ENCODE results near the gene SEC61G. TPM values are rescaled to one million over a fixed set of nuclear protein-coding genes. Genes with fewer than 3 reads are reported as not detected.

SEC61G gene
- total RNA-seq, 2 donors from 2014 or later: 66.4 to 67.5 TPM

DNA sequence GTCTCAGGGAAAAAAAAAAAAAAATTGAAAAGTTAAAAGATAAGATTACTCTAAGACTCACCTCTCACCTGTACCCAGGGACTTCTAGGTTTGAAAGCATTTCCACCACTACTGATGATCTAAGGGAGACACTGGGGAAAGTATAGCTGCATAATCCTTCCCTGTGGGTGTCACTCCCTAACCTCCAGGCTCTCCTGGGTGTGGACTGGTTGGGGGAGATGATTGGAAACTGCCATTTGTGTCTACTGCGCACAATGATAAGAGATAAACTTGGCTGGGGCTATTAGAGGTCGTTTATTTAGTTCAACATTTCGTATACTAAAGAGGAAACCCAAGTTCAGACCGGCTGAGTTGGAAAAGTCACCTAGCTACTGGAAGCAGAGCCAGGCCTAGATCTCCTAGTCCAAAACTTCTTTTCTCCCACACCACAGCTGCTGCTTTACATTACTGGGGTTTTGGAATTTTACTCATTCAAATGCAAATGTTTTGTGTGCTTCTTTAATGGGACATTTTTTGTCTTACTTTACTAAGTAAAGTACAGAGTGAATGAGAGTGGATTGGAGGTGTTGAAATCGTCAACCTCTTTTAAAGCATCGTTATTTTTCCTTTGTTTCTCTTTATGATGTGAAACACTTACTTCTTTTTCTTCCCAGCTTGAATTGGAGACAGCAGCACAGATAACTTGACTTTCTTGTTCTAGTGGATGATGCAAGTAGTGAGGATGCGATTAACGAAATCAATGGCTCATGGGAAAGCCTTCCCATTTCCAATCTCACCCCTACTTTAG is 22.3 kb upstream of the SEC61G start:
- ATAC-seq: no peak

DNA sequence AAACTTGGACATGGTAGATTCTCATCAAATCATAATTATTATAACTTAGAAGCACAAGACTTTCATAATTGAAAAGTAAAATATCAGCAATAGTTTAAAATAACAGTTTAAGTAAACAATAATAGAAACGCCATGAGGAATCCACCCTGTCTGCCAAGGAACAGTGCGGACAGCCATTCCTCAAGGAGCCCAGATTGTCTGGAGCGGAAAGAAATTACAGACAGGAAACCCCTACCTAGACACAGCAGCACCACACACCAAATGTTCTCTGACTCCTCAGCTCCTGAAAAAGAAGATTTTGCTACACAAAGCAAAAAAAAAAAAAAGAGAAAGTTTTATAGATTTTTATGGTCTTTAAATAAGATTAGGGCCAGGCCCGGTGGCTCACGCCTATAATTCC is 21.5 kb upstream of the SEC61G start:
- peaks cover 2% of the 10 kb centered on the region for H3K4me1 Mint-ChIP-seq
- H3K27me3 Mint-ChIP-seq: peaks cover 33% of the 10 kb centered on the region

More for the DNA sequence above, 22.3 kb upstream of the SEC61G start:
- peaks cover 2% of the 10 kb centered on the region for H3K4me1 Mint-ChIP-seq
- peaks cover 12% of the 10 kb centered on the region for H3K36me3 Mint-ChIP-seq (ENCODE audit: low read depth)
- no peak overlapping the region for H3K27ac Mint-ChIP-seq
- H3K4me3 Mint-ChIP-seq: no peak overlapping the region
- no peak for DNase-seq
- H3K27me3 Mint-ChIP-seq: peaks cover 40% of the 10 kb centered on the region
- H3K9me3 ChIP-seq (ENCODE audit: control insufficient read depth, low read length, poor library complexity, severe bottlenecking): peaks cover 3% of the 10 kb centered on the region

DNA sequence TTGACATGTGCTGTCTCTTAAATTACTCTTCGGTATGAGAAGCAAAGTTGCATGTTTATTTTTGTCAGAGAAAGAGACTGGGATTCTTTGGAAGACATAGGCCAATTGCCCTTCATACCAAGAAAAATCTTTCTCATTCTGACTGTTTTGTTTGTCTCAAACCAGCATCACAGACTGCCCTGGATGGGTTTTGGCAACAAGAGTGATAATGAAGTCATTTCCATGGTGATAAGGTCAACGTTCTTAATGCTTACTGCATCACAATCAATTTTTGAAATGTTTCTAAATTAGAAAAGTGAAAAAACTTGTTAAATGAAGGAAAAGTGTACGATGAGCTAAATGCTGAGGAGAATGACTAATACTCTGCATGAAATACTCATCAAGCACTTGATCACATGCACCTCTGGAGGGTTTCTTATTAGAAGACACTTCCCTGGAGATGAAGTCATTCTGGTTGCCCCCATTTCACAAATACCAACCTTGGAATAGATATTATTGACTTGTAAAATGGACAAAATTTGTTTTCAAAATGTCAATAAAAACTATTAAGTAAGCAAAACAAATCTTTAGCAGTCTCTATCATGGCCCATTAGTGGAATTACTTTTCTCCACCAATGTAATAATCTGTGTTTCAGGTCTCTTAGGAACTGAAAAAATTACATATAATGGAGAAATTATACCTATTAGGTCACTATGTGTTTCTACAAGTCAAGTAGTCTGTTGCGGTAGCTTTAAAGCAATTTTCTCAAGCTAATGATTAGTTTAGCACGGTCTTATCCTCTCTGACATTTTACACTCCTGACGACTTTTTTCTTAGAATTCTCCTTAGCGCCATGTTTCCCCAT is 19.9 kb upstream of the SEC61G start:
- H3K27ac Mint-ChIP-seq: no peak overlapping the region
- ATAC-seq (no peak), DNase-seq (no peak)
- H3K4me1 Mint-ChIP-seq: peaks cover 6% of the 10 kb centered on the region
- peaks cover 10% of the 10 kb centered on the region for H3K36me3 Mint-ChIP-seq (ENCODE audit: low read depth)
- H3K9me3 ChIP-seq (ENCODE audit: control insufficient read depth, low read length, poor library complexity, severe bottlenecking): peaks cover 3% of the 10 kb centered on the region
- no peak overlapping the region for H3K4me3 Mint-ChIP-seq
- peaks cover 27% of the 10 kb centered on the region for H3K27me3 Mint-ChIP-seq

More for the DNA sequence above, 21.5 kb upstream of the SEC61G start:
- Mint-ChIP-seq H3K36me3 (ENCODE audit: low read depth) (peaks cover 10% of the 10 kb centered on the region), H3K4me3 (no peak overlapping the region), H3K27ac (no peak overlapping the region)
- ATAC-seq: no peak
- H3K9me3 ChIP-seq (ENCODE audit: control insufficient read depth, low read length, poor library complexity, severe bottlenecking): peaks cover 3% of the 10 kb centered on the region
- DNase-seq: no peak

DNA sequence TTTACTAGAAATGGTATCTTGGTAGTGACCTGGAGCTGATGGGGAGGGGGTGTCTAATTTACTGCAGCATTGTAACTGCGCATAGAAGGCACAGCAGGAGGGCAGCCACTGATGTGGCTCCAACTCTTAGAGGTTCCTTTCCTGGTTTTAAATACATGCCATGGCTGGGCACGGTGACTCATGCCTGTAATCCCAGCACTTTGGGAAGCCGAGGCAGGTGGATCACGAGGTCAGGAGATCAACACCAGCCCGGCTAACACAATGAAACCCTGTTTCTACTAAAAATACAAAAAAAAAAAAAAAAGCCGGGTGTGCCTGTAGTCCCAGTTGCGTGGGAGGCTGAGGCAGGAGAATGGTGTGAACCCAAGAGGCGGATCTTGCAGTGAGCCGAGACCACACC is 19.2 kb upstream of the SEC61G start:
- Mint-ChIP-seq H3K4me3 (no peak overlapping the region), H3K36me3 (ENCODE audit: low read depth) (peaks cover 10% of the 10 kb centered on the region)

DNA sequence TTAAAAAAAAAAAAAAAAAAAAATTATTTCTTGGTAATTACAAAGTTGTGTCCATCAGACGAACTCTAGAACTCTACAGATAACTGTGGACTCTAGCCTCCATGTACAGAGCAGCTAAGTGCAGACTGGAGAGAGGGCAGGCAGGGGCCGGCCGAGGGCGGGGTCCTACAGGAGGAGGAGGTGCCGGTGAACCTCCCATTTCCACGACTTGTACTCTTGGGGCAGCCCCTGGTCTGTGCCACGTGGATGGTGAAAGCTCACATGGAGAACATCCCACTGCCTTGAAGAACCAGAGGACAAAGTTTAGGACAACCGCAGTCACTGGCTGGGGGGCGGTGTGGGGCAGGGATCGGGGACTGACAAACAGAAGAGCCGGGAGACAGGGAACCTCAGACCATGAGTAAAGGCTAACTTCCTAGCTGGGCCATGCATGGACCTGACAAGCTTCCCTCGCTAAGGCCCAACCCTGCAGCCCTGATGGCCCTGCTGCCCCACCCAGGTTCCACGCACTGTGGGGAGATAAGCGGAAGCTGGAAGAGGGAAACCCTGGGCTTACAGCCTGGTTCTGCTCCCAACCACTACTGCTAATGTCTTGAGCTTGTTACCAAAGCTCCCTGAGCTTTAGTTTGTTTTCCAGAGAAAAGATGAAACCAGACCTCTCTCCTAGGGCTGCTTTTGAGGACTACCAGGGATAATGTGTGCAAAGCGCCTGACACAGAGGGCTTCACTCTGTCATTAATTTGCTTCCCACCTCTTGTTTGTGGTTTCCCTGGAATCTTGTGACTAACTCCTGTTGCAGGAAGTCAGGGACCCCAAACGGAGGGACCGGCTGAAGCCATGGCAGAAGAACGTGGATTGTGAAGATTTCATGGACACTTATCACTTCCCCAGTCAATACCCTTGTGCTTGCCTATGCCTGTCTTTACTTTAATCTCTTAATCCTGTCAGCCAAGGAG is 16.1 kb upstream of the SEC61G start:
- H3K27me3 Mint-ChIP-seq: peaks cover 24% of the 10 kb centered on the region
- H3K36me3 Mint-ChIP-seq (ENCODE audit: low read depth): peaks cover 10% of the 10 kb centered on the region
- H3K27ac Mint-ChIP-seq: no peak overlapping the region

More for the DNA sequence above, 19.2 kb upstream of the SEC61G start:
- no peak for ATAC-seq
- peaks cover 6% of the 10 kb centered on the region for H3K4me1 Mint-ChIP-seq
- DNase-seq: no peak
- peaks cover 34% of the 10 kb centered on the region for H3K27me3 Mint-ChIP-seq
- H3K9me3 ChIP-seq (ENCODE audit: control insufficient read depth, low read length, poor library complexity, severe bottlenecking): peaks cover 3% of the 10 kb centered on the region
- no peak overlapping the region for H3K27ac Mint-ChIP-seq

DNA sequence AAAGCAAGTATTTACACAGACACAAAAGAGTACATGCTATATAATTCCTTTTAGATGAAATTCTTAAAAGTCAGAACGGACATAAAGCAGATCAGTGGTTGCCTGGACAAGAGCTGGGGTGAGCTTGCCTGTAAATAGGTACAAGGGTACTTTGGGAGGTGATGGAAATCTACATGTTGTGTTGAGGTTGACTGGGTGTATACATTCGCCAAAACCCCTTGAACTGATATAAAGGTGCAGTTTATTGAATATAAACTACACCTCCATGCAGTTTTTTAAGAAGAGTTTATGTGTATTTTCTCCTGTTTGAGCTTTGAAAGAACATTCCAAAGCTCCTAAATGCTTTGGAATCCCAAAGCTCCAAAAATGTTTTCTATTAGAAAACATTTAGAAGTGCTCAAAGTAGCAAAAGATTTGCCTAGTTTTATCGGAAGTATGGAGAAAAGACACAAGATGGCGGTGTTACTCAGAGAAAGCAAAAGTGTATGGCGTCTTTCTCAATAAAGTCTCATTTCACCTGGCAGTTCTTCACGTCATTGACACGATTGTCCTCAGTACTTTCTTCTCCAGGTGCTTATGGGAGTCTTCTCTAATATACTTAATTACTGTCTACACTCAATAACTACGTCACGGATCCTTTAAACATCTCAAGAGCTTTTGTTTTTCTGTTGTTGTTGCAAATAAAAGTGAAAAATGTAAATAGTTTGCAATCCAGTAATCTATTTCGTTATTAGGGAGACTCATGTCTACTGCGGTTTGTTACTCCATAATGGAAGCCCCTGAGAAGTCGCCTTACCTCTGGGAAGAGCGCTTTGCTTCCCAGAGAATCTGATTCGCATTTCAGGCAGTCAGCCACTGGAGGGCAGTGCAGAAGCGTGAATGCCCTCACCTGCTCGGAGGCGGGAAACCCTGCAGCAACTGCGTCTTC is 14.7 kb upstream of the SEC61G start:
- Mint-ChIP-seq H3K27ac (peak overlapping the region; percentile 34), H3K27me3 (peaks cover 31% of the 10 kb centered on the region), H3K4me3 (peak overlapping the region; percentile 83), H3K4me1 (peaks cover 7% of the 10 kb centered on the region), H3K36me3 (ENCODE audit: low read depth) (peaks cover 5% of the 10 kb centered on the region)
- peaks cover 3% of the 10 kb centered on the region for H3K9me3 ChIP-seq (ENCODE audit: control insufficient read depth, low read length, poor library complexity, severe bottlenecking)
- DNase-seq: peak; percentile 37 to 57 (median 46)
- peak; percentile 93 for ATAC-seq

More for the DNA sequence above, 16.1 kb upstream of the SEC61G start:
- DNase-seq (no peak), ATAC-seq (no peak)
- peaks cover 3% of the 10 kb centered on the region for H3K9me3 ChIP-seq (ENCODE audit: control insufficient read depth, low read length, poor library complexity, severe bottlenecking)
- H3K4me1 Mint-ChIP-seq: peaks cover 6% of the 10 kb centered on the region
- no peak overlapping the region for H3K4me3 Mint-ChIP-seq

DNA sequence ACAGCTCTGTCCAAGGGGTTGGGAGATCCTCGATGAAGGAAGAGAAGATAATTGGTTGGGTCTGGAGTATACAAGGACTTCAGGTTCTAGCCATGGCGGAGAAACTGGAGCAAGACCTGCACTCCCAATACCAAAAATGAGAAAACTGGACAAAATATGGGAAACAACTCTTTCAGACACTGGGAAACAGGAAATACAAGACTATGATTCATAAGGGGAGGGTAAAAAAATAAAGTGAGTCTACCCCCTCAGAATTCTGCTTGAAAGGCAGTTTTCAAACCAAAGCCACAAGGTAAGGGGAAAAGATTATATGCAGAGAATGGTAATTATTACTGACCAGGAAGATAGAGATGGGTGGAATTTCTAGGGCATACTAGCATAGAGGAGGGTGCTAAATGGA is 10.2 kb upstream of the SEC61G start:
- DNase-seq: no peak
- ATAC-seq: no peak
- H3K9me3 ChIP-seq (ENCODE audit: control insufficient read depth, low read length, poor library complexity, severe bottlenecking): no peaks in the 10 kb centered on the region
- Mint-ChIP-seq H3K36me3 (ENCODE audit: low read depth) (peaks cover 2% of the 10 kb centered on the region), H3K27me3 (peaks cover 46% of the 10 kb centered on the region), H3K4me3 (no peak overlapping the region), H3K4me1 (peaks cover 6% of the 10 kb centered on the region), H3K27ac (no peak overlapping the region)

DNA sequence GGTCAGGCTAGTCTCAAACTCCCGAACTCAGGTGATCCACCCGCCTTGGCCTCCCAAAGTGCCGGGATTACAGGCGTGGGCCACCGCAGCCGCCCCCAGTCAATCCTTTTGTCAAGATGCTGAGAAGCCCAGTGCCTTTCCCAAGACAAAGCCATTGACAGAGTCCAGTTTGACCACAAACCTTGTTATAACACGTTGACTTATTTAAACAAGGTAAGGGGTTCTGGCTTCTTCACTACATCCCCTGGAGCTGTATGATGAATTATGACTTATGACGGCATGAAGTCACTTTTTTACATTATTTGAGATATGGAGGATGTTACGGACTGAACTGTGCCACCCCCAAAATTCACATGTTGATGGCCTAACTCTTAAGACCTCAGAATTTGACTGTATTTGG is 5.8 kb upstream of the SEC61G start:
- H3K4me1 Mint-ChIP-seq: peaks cover 10% of the 10 kb centered on the region
- H3K27ac Mint-ChIP-seq: no peak overlapping the region
- no peak overlapping the region for H3K4me3 Mint-ChIP-seq
- H3K9me3 ChIP-seq (ENCODE audit: control insufficient read depth, low read length, poor library complexity, severe bottlenecking): no peaks in the 10 kb centered on the region
- DNase-seq: no peak
- peaks cover 32% of the 10 kb centered on the region for H3K27me3 Mint-ChIP-seq
- ATAC-seq: no peak
- H3K36me3 Mint-ChIP-seq (ENCODE audit: low read depth): peaks cover 2% of the 10 kb centered on the region

DNA sequence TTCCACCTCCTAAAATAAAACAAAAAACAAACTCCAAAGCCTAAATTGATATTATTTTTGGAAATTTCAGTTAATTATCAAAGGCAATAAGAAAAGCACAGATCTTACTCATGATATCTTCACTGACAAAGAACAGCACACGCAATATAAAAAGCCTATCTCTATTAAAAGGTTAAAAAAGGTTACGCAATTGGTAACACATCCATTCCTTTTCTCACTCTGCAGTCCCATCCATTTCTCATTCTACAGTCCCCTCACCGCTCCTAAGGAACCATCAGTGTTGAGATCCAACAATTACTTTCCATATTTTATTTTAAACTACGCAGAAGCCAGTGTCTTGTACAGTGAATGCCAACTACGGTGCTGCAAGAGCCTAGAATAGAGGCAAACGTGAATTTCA is 1.3 kb downstream of the SEC61G start:
- peaks cover 18% of the 10 kb centered on the region for H3K4me1 Mint-ChIP-seq
- DNase-seq: no peak
- H3K27ac Mint-ChIP-seq: peak overlapping the region; percentile 94

DNA sequence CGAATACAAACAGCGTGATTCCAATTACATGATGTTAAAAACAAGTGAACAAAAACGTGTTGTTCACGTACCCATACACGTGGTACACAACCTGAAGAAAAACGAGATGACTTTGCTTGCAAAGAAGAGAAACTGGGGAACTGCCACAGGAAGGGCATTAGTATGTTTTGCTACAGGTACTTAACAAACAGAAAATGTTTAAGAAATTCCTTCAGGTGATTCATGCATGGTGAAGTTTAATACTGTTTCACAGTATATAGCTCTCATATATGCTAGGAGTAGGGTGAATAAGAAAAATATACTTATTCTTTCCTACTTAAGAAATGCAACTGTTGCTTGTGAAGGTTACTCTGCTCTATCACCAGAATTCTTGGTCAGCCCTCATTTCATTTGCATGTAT is 9.8 kb downstream of the SEC61G start:
- DNase-seq: no peak
- Mint-ChIP-seq H3K27ac (no peak overlapping the region), H3K4me1 (peaks cover 26% of the 10 kb centered on the region), H3K27me3 (no peaks in the 10 kb centered on the region), H3K4me3 (no peak overlapping the region), H3K36me3 (ENCODE audit: low read depth) (peaks cover 15% of the 10 kb centered on the region)
- no peak for ATAC-seq
- H3K9me3 ChIP-seq (ENCODE audit: control insufficient read depth, low read length, poor library complexity, severe bottlenecking): no peaks in the 10 kb centered on the region

More for the DNA sequence above, 1.3 kb downstream of the SEC61G start:
- peaks cover 3% of the 10 kb centered on the region for H3K36me3 Mint-ChIP-seq (ENCODE audit: low read depth)
- peaks cover under 1% of the 10 kb centered on the region for H3K27me3 Mint-ChIP-seq
- ATAC-seq: no peak
- peak overlapping the region; percentile 98 for H3K4me3 Mint-ChIP-seq
- H3K9me3 ChIP-seq (ENCODE audit: control insufficient read depth, low read length, poor library complexity, severe bottlenecking): no peaks in the 10 kb centered on the region

DNA sequence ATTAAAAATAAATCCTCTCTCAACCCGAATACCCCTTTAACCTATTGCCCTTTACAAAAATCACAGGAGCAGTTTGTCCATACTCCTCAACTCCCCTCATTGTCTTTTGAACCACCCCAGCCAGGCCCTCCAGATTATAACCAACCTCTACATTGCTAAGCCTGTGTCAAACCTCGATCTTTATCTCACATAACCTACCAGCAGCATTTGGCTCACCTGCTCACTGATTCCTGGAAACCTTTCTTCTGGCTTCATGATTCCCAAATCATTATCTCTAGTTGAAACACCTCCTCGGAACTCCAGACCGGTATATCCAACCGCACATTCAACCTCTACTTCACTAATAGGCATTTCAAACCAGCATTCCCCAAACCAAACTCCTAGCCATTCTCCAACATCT is 11.8 kb downstream of the SEC61G start:
- no peak overlapping the region for H3K27ac Mint-ChIP-seq
- ATAC-seq (no peak), DNase-seq (no peak)
- peaks cover 22% of the 10 kb centered on the region for H3K4me1 Mint-ChIP-seq
- H3K4me3 Mint-ChIP-seq: no peak overlapping the region
- no peaks in the 10 kb centered on the region for H3K9me3 ChIP-seq (ENCODE audit: control insufficient read depth, low read length, poor library complexity, severe bottlenecking)
- peaks cover 11% of the 10 kb centered on the region for H3K36me3 Mint-ChIP-seq (ENCODE audit: low read depth)
- no peaks in the 10 kb centered on the region for H3K27me3 Mint-ChIP-seq

DNA sequence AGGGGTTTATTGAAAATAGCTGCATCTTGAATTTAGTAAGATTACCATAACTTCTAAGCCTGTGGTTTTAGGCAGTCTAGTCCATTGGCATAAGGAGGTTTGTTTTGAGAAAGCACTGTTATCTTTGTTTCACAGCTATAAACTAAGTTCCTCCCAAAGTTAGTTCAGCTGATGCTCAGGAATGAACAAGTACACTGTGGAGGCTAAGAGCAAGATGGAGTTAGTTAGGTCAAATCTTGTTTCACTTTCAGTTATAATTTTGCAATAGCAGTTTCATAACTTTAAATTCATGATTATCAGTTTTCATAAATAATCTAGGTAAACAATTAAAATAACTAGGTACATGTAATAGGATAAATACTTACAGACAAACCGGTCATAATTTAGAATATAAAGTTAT is 15.4 kb downstream of the SEC61G start:
- H3K9me3 ChIP-seq (ENCODE audit: control insufficient read depth, low read length, poor library complexity, severe bottlenecking): no peaks in the 10 kb centered on the region
- H3K36me3 Mint-ChIP-seq (ENCODE audit: low read depth): peaks cover 11% of the 10 kb centered on the region
- peaks cover 21% of the 10 kb centered on the region for H3K4me1 Mint-ChIP-seq
- ATAC-seq (no peak), DNase-seq (no peak)
- no peak overlapping the region for H3K27ac Mint-ChIP-seq
- H3K4me3 Mint-ChIP-seq: no peak overlapping the region
- no peaks in the 10 kb centered on the region for H3K27me3 Mint-ChIP-seq
